T-cell (primary cell): ENCODE results near the gene TLK1. TPM values are rescaled to one million over a fixed set of nuclear protein-coding genes. Genes with fewer than 3 reads are reported as not detected.

ENCODE experiments used
- ATAC-seq, 4 experiments: fragments of 200-7000 bp in 3 of 4; fragments of 150-1000 bp in 1 of 4; cut with Tn5 transposase; replicated peaks in 1 of 4; 1 replicate in 3 of 4; 2 replicates in 1 of 4; pipeline ENCODE4 v1.10.0; 2021; ENCODE audit warnings: moderate library complexity in 3 of 4, mild to moderate bottlenecking in 2 of 4, moderate number of reproducible peaks in 1 of 4
- CTCF ChIA-PET, 2 donors: fragments of 300-600 bp; sonication (Branson Sonifier 250); formaldehyde crosslinking; loops; one replicate each; lab custom pipeline; 2022; ENCODE audit warnings: antibody characterized with exemption in 2 of 2; lab: Charles Lee
- POLR2A ChIA-PET, 2 donors: fragments of 300-600 bp; sonication (Branson Sonifier 250); formaldehyde crosslinking; loops; one replicate each; lab custom pipeline; 2022; ENCODE audit warnings: antibody characterized with exemption in 2 of 2; lab: Charles Lee
- DNase-seq, 35 experiments: peaks; one replicate each; pipeline versions ENCODE4 v3.0.0 to v3.0.0-alpha.2; 2013 to 2023
- H3K27ac ChIP-seq: one replicate; pipeline ENCODE4 v1.5.1; 2013; ENCODE audit warnings: low read length
- H3K27me3 ChIP-seq, 2 experiments: replicated peaks in 1 of 2; 1 replicate in 1 of 2; 2 replicates in 1 of 2; pipeline versions ENCODE4 v1.6.1 to v1.7.0; 2013; ENCODE audit warnings: low read length in 1 of 2, mixed read lengths in 1 of 2; ENCODE audit not compliant: control insufficient read depth in 2 of 2, insufficient read depth in 2 of 2; ENCODE audit errors: extremely low read depth in 1 of 2
- H3K36me3 ChIP-seq, 2 donors: 1 replicate in 1 of 2; 2 replicates in 1 of 2; pipeline versions ENCODE4 v1.6.1 to v1.7.0; 2013; ENCODE audit warnings: low read length in 1 of 2; ENCODE audit not compliant: control insufficient read depth in 2 of 2, insufficient read depth in 1 of 2; ENCODE audit errors: extremely low read depth in 1 of 2
- H3K4me1 ChIP-seq, 2 experiments: 1 replicate in 1 of 2; 2 replicates in 1 of 2; pipeline versions ENCODE4 v1.6.1 to v1.7.0; 2013; ENCODE audit warnings: low read length in 2 of 2, mixed read lengths in 1 of 2; ENCODE audit not compliant: insufficient read depth in 2 of 2, control insufficient read depth in 1 of 2; ENCODE audit errors: extremely low read depth in 1 of 2
- H3K4me3 ChIP-seq, 2 donors: 1 replicate in 1 of 2; 2 replicates in 1 of 2; pipeline versions ENCODE4 v1.5.1 to v1.7.0; 2013; ENCODE audit warnings: mild to moderate bottlenecking in 2 of 2, low read length in 1 of 2, moderate library complexity in 1 of 2; ENCODE audit not compliant: control insufficient read depth in 1 of 2; ENCODE audit errors: extremely low read depth in 1 of 2
- H3K9me3 ChIP-seq: 2 replicates; pipeline ENCODE4 v1.7.0; 2013
- H3K27ac Mint-ChIP-seq, 2 donors: one replicate each; pipeline ENCODE4 v1.8.0; 2020 to 2021; ENCODE audit warnings: mild to moderate bottlenecking in 2 of 2, mixed read lengths in 2 of 2
- H3K27me3 Mint-ChIP-seq, 2 donors: one replicate each; pipeline ENCODE4 v1.8.0; 2021 to 2022; ENCODE audit warnings: mixed read lengths in 2 of 2
- H3K36me3 Mint-ChIP-seq: one replicate; pipeline ENCODE4 v1.8.0; 2021; ENCODE audit warnings: mixed read lengths
- H3K4me1 Mint-ChIP-seq, 3 donors: one replicate each; pipeline ENCODE4 v1.8.0; 2020 to 2022; ENCODE audit warnings: mixed read lengths in 3 of 3, mild to moderate bottlenecking in 1 of 3
- H3K4me3 Mint-ChIP-seq, 3 donors: one replicate each; pipeline ENCODE4 v1.8.0; 2020 to 2022; ENCODE audit warnings: mild to moderate bottlenecking in 3 of 3, mixed read lengths in 3 of 3, moderate library complexity in 3 of 3
- H3K9me3 Mint-ChIP-seq, 3 donors: one replicate each; pipeline ENCODE4 v1.8.0; 2020 to 2022; ENCODE audit warnings: mixed read lengths in 3 of 3
- WGBS: methylation state at CpG from one replicate; pipeline ENCODE4 v1.1.5; 2013; ENCODE audit warnings: missing lambda C conversion rate; ENCODE audit not compliant: insufficient coverage; 5-methylcytosine and 5-hydroxymethylcytosine counted together
- total RNA-seq, 35 experiments: library from RNA in 6 of 35; stranded (reverse) in 6 of 35; fragments of 120-200 nt in 1 of 35; gene quantifications; one replicate each; pipeline versions ENCODE4 v1.2.1 to v1.2.4 and lab custom pipeline; 2013 to 2026

The TLK1 gene
- total RNA-seq, 5 donors from 2014 or later (not counting 1 experiment from before 2014, with no cell fraction given), result 112 to 129 (median 120) TPM

DNA sequence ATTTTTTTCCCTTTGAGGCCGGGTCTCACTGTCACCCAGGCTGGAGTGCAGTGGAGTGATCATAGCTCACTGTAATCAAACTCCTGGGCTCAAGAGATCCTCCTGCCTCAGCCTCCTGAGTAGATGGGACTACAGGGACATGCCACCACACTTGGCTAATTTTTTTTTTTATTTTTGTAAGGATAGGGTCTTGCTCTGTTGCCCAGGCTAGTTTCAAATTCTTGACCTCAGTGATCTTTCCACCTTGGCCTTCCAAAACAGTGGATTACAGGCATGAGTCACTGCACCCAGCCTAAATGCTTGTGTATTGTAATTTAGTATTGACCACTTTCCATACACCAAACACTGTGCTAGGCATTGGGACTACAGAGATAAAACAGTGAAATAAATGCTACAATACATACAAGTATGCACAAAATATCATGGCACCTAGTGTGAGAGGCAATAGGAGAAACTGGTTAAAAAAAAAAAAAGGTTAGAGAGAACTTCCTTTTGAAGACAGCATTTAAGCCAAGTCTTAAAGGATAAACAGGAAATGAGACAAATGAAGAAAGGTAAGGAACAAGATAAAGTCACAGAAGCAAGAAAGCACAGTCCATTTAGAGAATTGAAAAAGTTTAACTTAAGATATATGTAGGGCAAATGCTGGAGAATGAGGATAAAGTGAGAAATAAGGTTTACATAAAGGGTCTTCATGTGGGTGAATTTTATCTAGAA is 118.3 kb downstream of the TLK1 start:
- Histone ChIP-seq H3K4me3 (no peak overlapping the region), H3K36me3 (peaks cover 0 to 41% of the 10 kb centered on the region in 2 donors), H3K4me1 (peaks cover 11 to 15% of the 10 kb centered on the region in 2 experiments), H3K27ac (peak overlapping the region; percentile 50), H3K27me3 (no peaks in the 10 kb centered on the region), H3K9me3 (no peaks in the 10 kb centered on the region)
- peaks cover 0 to 5% (median 0%) of the 10 kb centered on the region in 3 donors for H3K9me3 Mint-ChIP-seq
- ATAC-seq (peak; percentile 55 to 75 (median 68)), DNase-seq (peak in 1 of 35 experiments; percentile 29)
- WGBS, result no CpG with 5 or more reads among the region's 1 CpG
- POLR2A ChIA-PET, result no interaction called here
- H3K4me3 Mint-ChIP-seq, result peak overlapping the region in 2 of 3 donors; percentile 21 to 46
- H3K36me3 Mint-ChIP-seq, result peaks cover 60% of the 10 kb centered on the region
- no peaks in the 10 kb centered on the region for H3K27me3 Mint-ChIP-seq
- peaks cover 29 to 37% (median 35%) of the 10 kb centered on the region in 3 donors for H3K4me1 Mint-ChIP-seq
- peak overlapping the region; percentile 95 for H3K27ac Mint-ChIP-seq
- CTCF ChIA-PET, result interaction anchor here in 1 of 2 donors (1.3 kb wide), 1 partner anchor 45 kb away, joined by 6 read pairs; no protein-coding TSS in a partner anchor

DNA sequence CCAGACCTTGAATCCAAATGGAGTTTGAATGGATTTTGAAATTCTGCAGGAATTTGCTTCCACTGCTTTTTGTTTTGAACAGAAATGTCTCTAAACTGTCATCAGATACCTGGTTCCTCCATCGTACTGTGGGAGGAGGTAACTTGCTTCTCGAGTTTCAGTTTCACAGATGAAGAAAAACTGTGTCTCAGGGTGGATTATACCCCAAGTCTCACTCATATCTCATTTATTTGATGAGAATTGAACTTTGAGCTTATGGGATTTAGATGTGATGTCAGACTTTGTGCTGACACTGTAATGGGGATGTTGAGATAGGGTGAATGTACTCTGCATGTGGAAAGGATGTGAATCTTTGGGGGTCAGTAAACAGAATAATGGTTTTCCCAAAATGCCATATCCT is 124.2 kb downstream of the TLK1 start:
- H3K9me3 ChIP-seq, result no peaks in the 10 kb centered on the region
- Mint-ChIP-seq H3K27ac (peak overlapping the region; percentile 19 to 41), H3K36me3 (peaks cover 70% of the 10 kb centered on the region), H3K27me3 (no peaks in the 10 kb centered on the region), H3K4me3 (no peak overlapping the region), H3K4me1 (peaks cover 14 to 25% (median 22%) of the 10 kb centered on the region in 3 donors), H3K9me3 (peaks cover 5 to 7% (median 6%) of the 10 kb centered on the region in 3 donors)
- no CpG with 5 or more reads among the region's 2 CpGs for WGBS
- H3K27ac ChIP-seq, result no peak overlapping the region
- peaks cover 5 to 16% of the 10 kb centered on the region in 2 donors for H3K36me3 ChIP-seq
- ChIA-PET POLR2A (no interaction called here), CTCF (no interaction called here)
- H3K27me3 ChIP-seq, result no peaks in the 10 kb centered on the region
- H3K4me3 ChIP-seq, result no peak overlapping the region
- ATAC-seq, result no peak
- H3K4me1 ChIP-seq, result peaks cover 0 to 3% of the 10 kb centered on the region in 2 experiments
- no peak for DNase-seq

DNA sequence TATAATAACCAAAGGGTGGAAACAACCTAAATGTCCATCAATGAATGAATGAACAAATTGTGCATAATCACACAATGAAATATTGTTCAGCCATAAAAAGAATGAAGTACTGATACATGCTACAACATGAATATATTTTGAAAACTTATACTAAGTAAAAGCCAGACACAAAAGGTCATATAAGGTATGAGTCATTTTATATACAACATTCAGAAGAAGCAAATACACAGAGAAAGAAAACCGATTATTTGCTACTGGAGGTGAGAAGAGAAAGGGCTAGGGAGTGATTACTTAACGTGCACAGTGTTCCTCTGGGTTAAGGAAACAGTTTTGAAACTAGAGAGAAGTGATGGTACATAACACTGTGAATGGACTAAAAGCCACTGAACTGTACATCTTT is 126.4 kb downstream of the TLK1 start:
- Histone ChIP-seq H3K27me3 (no peaks in the 10 kb centered on the region), H3K27ac (no peak overlapping the region), H3K36me3 (peaks cover 5 to 20% of the 10 kb centered on the region in 2 donors), H3K9me3 (no peaks in the 10 kb centered on the region), H3K4me3 (no peak overlapping the region), H3K4me1 (no peaks in the 10 kb centered on the region)
- ATAC-seq (no peak), DNase-seq (no peak)
- CTCF ChIA-PET, result no interaction called here
- peaks cover 5 to 7% (median 6%) of the 10 kb centered on the region in 3 donors for H3K9me3 Mint-ChIP-seq
- H3K4me3 Mint-ChIP-seq, result no peak overlapping the region
- H3K27me3 Mint-ChIP-seq, result no peaks in the 10 kb centered on the region
- peaks cover 73% of the 10 kb centered on the region for H3K36me3 Mint-ChIP-seq
- no CpG with 5 or more reads among the region's 2 CpGs for WGBS
- peaks cover 13 to 25% (median 18%) of the 10 kb centered on the region in 3 donors for H3K4me1 Mint-ChIP-seq
- POLR2A ChIA-PET, result no interaction called here
- no peak overlapping the region for H3K27ac Mint-ChIP-seq

DNA sequence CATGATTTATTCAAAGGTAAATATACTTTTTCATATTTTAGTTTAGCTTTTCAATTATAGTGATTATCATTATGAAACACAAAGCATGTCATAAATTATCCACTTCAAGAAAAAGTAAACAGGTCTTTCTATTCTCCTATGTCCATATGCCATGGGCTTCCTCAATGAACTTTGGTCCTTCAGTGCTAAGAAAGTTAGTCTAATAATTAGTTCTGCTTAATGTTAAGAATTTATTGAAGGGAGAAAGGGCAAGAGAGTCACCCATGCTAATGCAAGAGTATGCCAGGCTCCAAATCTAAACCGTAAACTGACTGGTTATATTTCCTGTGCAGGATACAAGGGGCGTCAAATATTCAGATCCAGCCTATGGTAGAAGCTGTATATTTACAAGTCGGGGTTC is 135.5 kb downstream of the TLK1 start:
- no peak overlapping the region for H3K4me3 Mint-ChIP-seq
- POLR2A ChIA-PET, result no interaction called here
- peaks cover 38% of the 10 kb centered on the region for H3K36me3 Mint-ChIP-seq

DNA sequence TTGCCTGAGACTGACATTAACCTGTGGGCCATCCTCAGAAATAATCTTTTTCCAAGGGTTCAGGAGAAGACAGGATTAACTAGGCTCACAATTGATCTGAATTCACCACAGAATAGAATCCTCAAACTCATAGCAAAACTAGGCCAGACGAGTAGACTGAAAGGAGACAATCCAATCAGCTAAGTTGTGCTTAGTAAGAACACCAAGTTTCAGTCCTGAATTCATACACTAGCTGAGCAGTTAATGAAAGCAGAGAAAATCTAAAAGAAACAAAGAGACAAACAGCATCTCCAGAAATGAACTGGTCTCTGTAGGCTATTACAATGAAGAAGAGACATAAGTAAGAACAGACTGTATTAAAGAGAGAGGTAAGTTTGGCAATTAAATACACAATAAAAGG is 142.2 kb downstream of the TLK1 start:
- ATAC-seq (no peak), DNase-seq (no peak)
- peaks cover 38 to 53% (median 38%) of the 10 kb centered on the region in 3 donors for H3K4me1 Mint-ChIP-seq
- H3K4me3 ChIP-seq, result no peak overlapping the region
- H3K36me3 Mint-ChIP-seq, result peaks cover 48% of the 10 kb centered on the region
- no peaks in the 10 kb centered on the region for H3K9me3 Mint-ChIP-seq
- no peaks in the 10 kb centered on the region for H3K9me3 ChIP-seq
- ChIA-PET POLR2A (no interaction called here), CTCF (no interaction called here)
- H3K27ac ChIP-seq, result no peak overlapping the region
- H3K4me1 ChIP-seq, result peaks cover 4% of the 10 kb centered on the region in 2 experiments
- WGBS, result 20% methylated on average over 1 of the region's 1 CpG
- peak overlapping the region in 1 of 2 donors; percentile 40 for H3K27ac Mint-ChIP-seq
- H3K27me3 Mint-ChIP-seq, result no peaks in the 10 kb centered on the region
- no peaks in the 10 kb centered on the region for H3K27me3 ChIP-seq
- no peak overlapping the region for H3K4me3 Mint-ChIP-seq
- peaks cover 0 to 21% of the 10 kb centered on the region in 2 donors for H3K36me3 ChIP-seq

More for the DNA sequence above, 135.5 kb downstream of the TLK1 start:
- 100% methylated on average over 2 of the region's 3 CpGs for WGBS
- Mint-ChIP-seq H3K9me3 (no peaks in the 10 kb centered on the region), H3K27ac (no peak overlapping the region), H3K4me1 (peaks cover 20 to 30% (median 25%) of the 10 kb centered on the region in 3 donors), H3K27me3 (no peaks in the 10 kb centered on the region)
- CTCF ChIA-PET, result no interaction called here
- H3K4me3 ChIP-seq, result no peak overlapping the region
- DNase-seq (no peak), ATAC-seq (no peak)
- H3K27ac ChIP-seq, result no peak overlapping the region
- peaks cover 0 to 2% of the 10 kb centered on the region in 2 experiments for H3K4me1 ChIP-seq
- H3K9me3 ChIP-seq, result no peaks in the 10 kb centered on the region
- peaks cover 0 to 24% of the 10 kb centered on the region in 2 donors for H3K36me3 ChIP-seq
- no peaks in the 10 kb centered on the region for H3K27me3 ChIP-seq

DNA sequence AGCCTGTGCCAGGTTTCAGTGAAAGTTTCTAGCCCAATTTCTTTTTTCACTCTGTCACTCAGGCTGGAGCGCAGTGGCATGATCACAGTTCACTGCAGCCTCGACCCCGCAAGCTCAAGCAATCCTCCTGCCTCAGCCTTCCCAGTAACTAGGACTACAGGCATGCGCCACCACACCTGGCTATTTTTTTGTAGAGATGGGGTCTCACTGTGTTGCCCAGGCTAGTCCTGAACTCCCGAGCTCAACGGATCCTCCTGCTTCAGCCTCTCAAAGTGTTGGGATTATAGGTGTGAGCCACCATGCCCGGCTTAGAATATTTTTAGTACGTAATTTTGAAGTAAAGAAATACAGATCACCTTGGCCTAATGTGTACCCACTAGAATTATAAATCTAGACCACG is 144.6 kb downstream of the TLK1 start:
- peaks cover 40% of the 10 kb centered on the region for H3K36me3 Mint-ChIP-seq
- POLR2A ChIA-PET, result no interaction called here
- WGBS, result no CpG with 5 or more reads among the region's 9 CpGs
- H3K9me3 Mint-ChIP-seq, result no peaks in the 10 kb centered on the region
- ATAC-seq (no peak), DNase-seq (no peak)
- Histone ChIP-seq H3K27ac (no peak overlapping the region), H3K9me3 (no peaks in the 10 kb centered on the region), H3K36me3 (peaks cover 0 to 25% of the 10 kb centered on the region in 2 donors), H3K4me3 (no peak overlapping the region), H3K4me1 (peaks cover 4% of the 10 kb centered on the region in 2 experiments), H3K27me3 (no peaks in the 10 kb centered on the region)
- no peak overlapping the region for H3K4me3 Mint-ChIP-seq
- peaks cover 29 to 36% (median 32%) of the 10 kb centered on the region in 3 donors for H3K4me1 Mint-ChIP-seq
- CTCF ChIA-PET, result no interaction called here
- H3K27me3 Mint-ChIP-seq, result no peaks in the 10 kb centered on the region
- no peak overlapping the region for H3K27ac Mint-ChIP-seq
